GM12878 (cell line): ENCODE measurements around the gene C19orf33. TPM values are rescaled to one million over a fixed set of nuclear protein-coding genes. Genes with fewer than 3 reads are reported as not detected.

Source experiments
- ATAC-seq: fragments of 200-7000 bp; cut with Tn5 transposase; 3 replicates; pipeline ENCODE4 v1.9.1; 2020; ENCODE audit warnings: mild to moderate bottlenecking, moderate library complexity
- BruUV-seq: library from RNA; stranded (reverse); fragments of 400-500 nt; replicated peaks from 2 replicates; lab custom pipeline; 2021; lab: Mats Ljungman, UMichigan
- CTCF ChIA-PET: fragments of 300-600 bp; sonication (Branson Sonifier 250); formaldehyde crosslinking; extraction: SDS; loops from one replicate; lab custom pipeline; 2021; ENCODE audit warnings: inconsistent platforms; lab: Yijun Ruan, JAX
- POLR2A ChIA-PET: fragments of 350-600 bp; formaldehyde crosslinking; extraction: SDS; loops from one replicate; lab custom pipeline; 2021; ENCODE audit warnings: inconsistent platforms; lab: Charles Lee
- RAD21 ChIA-PET: fragments of 300-600 bp; sonication (Branson Sonifier 250); formaldehyde crosslinking; loops from one replicate; lab custom pipeline; 2023; ENCODE audit warnings: antibody characterized with exemption; ENCODE audit not compliant: unreplicated experiment; lab: Charles Lee
- SMC1A ChIA-PET: fragments of 300-600 bp; sonication (Branson Sonifier 250); formaldehyde crosslinking; loops from one replicate; lab custom pipeline; 2023; ENCODE audit not compliant: unreplicated experiment, uncharacterized antibody; lab: Charles Lee
- DNase-seq: peaks from one replicate; pipeline ENCODE4 v3.0.0-alpha.2; 2011; ENCODE audit warnings: low read depth, low spot score
- FAIRE-seq: peaks from 3 replicates; lab custom pipeline; 2011; peaks lifted over from hg19 to GRCh38; lab: Jason Lieb, UNC
- H2AFZ ChIP-seq: 2 replicates; pipeline ENCODE4 v1.6.0; 2011; ENCODE audit warnings: low read depth, low read length, control low read depth; ENCODE audit not compliant: control insufficient read depth
- H3K27ac ChIP-seq: 2 replicates; pipeline ENCODE4 v1.5.1; 2011; ENCODE audit warnings: control low read depth; ENCODE audit not compliant: control insufficient read depth, insufficient read depth
- H3K27me3 ChIP-seq, 2 experiments: replicated peaks in 1 of 2; 2 replicates each; pipeline versions ENCODE4 v1.6.0 to v1.6.1; 2011; ENCODE audit warnings: low read length in 1 of 2; ENCODE audit not compliant: control insufficient read depth in 2 of 2, insufficient read depth in 2 of 2
- H3K36me3 ChIP-seq, 2 experiments: 2 replicates each; pipeline ENCODE4 v1.5.1; 2011; ENCODE audit warnings: low read length in 1 of 2; ENCODE audit not compliant: control insufficient read depth in 2 of 2, insufficient read depth in 2 of 2
- H3K4me1 ChIP-seq: 2 replicates; pipeline ENCODE4 v1.6.1; 2011; ENCODE audit warnings: mild to moderate bottlenecking, low read length, moderate library complexity, mixed read lengths; ENCODE audit not compliant: control insufficient read depth, insufficient read depth
- H3K4me2 ChIP-seq: 2 replicates; pipeline ENCODE4 v1.6.0; 2011; ENCODE audit warnings: control low read depth; ENCODE audit not compliant: control insufficient read depth, insufficient read depth
- H3K4me3 ChIP-seq: fragments of 200-600 bp; sonication (generic); 2 replicates; pipeline ENCODE4 v1.5.1; 2016
- H3K79me2 ChIP-seq: 2 replicates; pipeline ENCODE4 v1.6.0; 2011; ENCODE audit warnings: low read length; ENCODE audit not compliant: control insufficient read depth, insufficient read depth
- H3K9ac ChIP-seq: 2 replicates; pipeline ENCODE4 v1.8.0; 2011; ENCODE audit warnings: low read length, control low read depth, mixed read lengths; ENCODE audit not compliant: control insufficient read depth, insufficient read depth
- H3K9me3 ChIP-seq: replicated peaks from 3 replicates; pipeline ENCODE4 v1.5.1; 2011; ENCODE audit warnings: mild to moderate bottlenecking, low read length; ENCODE audit not compliant: control insufficient read depth, insufficient read depth
- H4K20me1 ChIP-seq: 2 replicates; pipeline ENCODE4 v1.6.0; 2011; ENCODE audit not compliant: control insufficient read depth, insufficient read depth
- GABPA ChIP-seq: IDR thresholded peaks from 2 replicates; pipeline ENCODE4 v1.6.1; 2014; ENCODE audit warnings: antibody characterized with exemption, low read depth, mild to moderate bottlenecking, inconsistent platforms
- MTA2 ChIP-seq: fragments of 450-650 bp; IDR thresholded peaks from 2 replicates; pipeline ENCODE4 v1.6.1; 2016; ENCODE audit warnings: low read depth, mild to moderate bottlenecking, moderate library complexity
- WGBS: methylation state at CpG from one replicate; pipeline ENCODE4 v1.1.6; 2016; ENCODE audit warnings: low lambda C conversion rate; ENCODE audit not compliant: insufficient replicate concordance, insufficient coverage; ENCODE audit errors: missing lambda C conversion rate; 5-methylcytosine and 5-hydroxymethylcytosine counted together
- in situ Hi-C: fragments of 300-500 bp; cut with MboI; formaldehyde crosslinking; loops from 9 replicates; pipeline ENCODE4 v1.14.3; 2018; ENCODE audit warnings: mixed read lengths
- intact Hi-C: fragments of 100-400 bp; cut with micrococcal nuclease; formaldehyde crosslinking; loops from one replicate; pipeline ENCODE4 v1.14.2; 2022; ENCODE audit not compliant: unreplicated experiment
- polyA plus RNA-seq, 11 experiments: library from polyadenylated mRNA; depleted of rRNA in 4 of 11; unstranded in 6 of 11; stranded (reverse) in 5 of 11; fragments of >200 nt; fragmentation: Nextera tagmentation in 4 of 11; fragmentation: Illumina TruSeq in 1 of 11; extraction: Ambion mirVana in 4 of 11; extraction: Trizol in 1 of 11; gene quantifications; 1 replicate in 1 of 11; 2 replicates in 10 of 11; pipeline versions ENCODE4 v1.2.1 to v1.2.3, GENCODE V29; 2011 to 2016; ENCODE audit warnings: inconsistent platforms in 2 of 11, missing spikeins in 2 of 11, low read depth in 1 of 11
- total RNA-seq, 4 experiments: library from RNA; depleted of rRNA in 3 of 4; stranded (reverse); fragments of >200 nt in 3 of 4; fragmentation: Illumina TruSeq in 1 of 4; extraction: Trizol in 1 of 4; gene quantifications; 2 replicates each; pipeline versions ENCODE4 v1.2.1 to v1.2.3, GENCODE V29; 2013 to 2021
- TF ChIP-seq, protein P1 (sequence below): fragments of 150-350 bp; IDR thresholded peaks from 2 replicates; pipeline ENCODE4 v1.6.1; 2016; ENCODE audit warnings: low read depth, low read length
- TF ChIP-seq, protein P2 (sequence below): fragments of 450-650 bp; IDR thresholded peaks from 2 replicates; pipeline ENCODE4 v1.6.1; 2016; ENCODE audit warnings: mild to moderate bottlenecking
- TF ChIP-seq, protein P3 (sequence below): IDR thresholded peaks from 2 replicates; pipeline ENCODE4 v1.6.1; 2011; ENCODE audit warnings: borderline replicate concordance, low read depth, mild to moderate bottlenecking, moderate library complexity, low read length; ENCODE audit not compliant: insufficient read depth, poor library complexity, severe bottlenecking

Gene C19orf33
- total and polyA plus RNA-seq, 10 of the 15 experiments (the other 5 are each of a cell fraction or from before 2014, with no cell fraction given), result 0.28 to 0.45 TPM; not detected in 8

DNA sequence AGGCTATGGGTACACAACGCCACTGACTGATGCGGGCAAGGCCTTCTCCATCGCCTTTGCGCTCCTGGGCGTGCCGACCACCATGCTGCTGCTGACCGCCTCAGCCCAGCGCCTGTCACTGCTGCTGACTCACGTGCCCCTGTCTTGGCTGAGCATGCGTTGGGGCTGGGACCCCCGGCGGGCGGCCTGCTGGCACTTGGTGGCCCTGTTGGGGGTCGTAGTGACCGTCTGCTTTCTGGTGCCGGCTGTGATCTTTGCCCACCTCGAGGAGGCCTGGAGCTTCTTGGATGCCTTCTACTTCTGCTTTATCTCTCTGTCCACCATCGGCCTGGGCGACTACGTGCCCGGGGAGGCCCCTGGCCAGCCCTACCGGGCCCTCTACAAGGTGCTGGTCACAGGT lies 22.5 kb downstream of the C19orf33 start:
- in situ Hi-C loops (no loop called here), intact Hi-C loops (no loop called here)
- Histone ChIP-seq H3K27ac (no peak overlapping the region), H4K20me1 (no peaks in the 10 kb centered on the region), H3K4me2 (no peak overlapping the region), H2AFZ (no peak overlapping the region), H3K4me3 (no peak overlapping the region), H3K79me2 (no peaks in the 10 kb centered on the region), H3K27me3 (no peaks in the 10 kb centered on the region; a peak in 1 of 4 replicates), H3K9me3 (no peaks in the 10 kb centered on the region), H3K9ac (no peak overlapping the region), H3K36me3 (no peaks in the 10 kb centered on the region; a peak in 1 of 4 replicates), H3K4me1 (no peaks in the 10 kb centered on the region)
- ChIA-PET POLR2A (no interaction called here), CTCF (no interaction called here), SMC1A (no interaction called here), RAD21 (no interaction called here)
- 73% methylated on average over 22 of the region's 22 CpGs for WGBS
- DNase-seq, result no peak
- BruUV-seq, result no TSS peak
- TF ChIP-seq, protein P1, sequence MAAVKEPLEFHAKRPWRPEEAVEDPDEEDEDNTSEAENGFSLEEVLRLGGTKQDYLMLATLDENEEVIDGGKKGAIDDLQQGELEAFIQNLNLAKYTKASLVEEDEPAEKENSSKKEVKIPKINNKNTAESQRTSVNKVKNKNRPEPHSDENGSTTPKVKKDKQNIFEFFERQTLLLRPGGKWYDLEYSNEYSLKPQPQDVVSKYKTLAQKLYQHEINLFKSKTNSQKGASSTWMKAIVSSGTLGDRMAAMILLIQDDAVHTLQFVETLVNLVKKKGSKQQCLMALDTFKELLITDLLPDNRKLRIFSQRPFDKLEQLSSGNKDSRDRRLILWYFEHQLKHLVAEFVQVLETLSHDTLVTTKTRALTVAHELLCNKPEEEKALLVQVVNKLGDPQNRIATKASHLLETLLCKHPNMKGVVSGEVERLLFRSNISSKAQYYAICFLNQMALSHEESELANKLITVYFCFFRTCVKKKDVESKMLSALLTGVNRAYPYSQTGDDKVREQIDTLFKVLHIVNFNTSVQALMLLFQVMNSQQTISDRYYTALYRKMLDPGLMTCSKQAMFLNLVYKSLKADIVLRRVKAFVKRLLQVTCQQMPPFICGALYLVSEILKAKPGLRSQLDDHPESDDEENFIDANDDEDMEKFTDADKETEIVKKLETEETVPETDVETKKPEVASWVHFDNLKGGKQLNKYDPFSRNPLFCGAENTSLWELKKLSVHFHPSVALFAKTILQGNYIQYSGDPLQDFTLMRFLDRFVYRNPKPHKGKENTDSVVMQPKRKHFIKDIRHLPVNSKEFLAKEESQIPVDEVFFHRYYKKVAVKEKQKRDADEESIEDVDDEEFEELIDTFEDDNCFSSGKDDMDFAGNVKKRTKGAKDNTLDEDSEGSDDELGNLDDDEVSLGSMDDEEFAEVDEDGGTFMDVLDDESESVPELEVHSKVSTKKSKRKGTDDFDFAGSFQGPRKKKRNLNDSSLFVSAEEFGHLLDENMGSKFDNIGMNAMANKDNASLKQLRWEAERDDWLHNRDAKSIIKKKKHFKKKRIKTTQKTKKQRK, result no peak
- TF ChIP-seq MTA2 (no peak), GABPA (no peak)
- TF ChIP-seq, protein P2, sequence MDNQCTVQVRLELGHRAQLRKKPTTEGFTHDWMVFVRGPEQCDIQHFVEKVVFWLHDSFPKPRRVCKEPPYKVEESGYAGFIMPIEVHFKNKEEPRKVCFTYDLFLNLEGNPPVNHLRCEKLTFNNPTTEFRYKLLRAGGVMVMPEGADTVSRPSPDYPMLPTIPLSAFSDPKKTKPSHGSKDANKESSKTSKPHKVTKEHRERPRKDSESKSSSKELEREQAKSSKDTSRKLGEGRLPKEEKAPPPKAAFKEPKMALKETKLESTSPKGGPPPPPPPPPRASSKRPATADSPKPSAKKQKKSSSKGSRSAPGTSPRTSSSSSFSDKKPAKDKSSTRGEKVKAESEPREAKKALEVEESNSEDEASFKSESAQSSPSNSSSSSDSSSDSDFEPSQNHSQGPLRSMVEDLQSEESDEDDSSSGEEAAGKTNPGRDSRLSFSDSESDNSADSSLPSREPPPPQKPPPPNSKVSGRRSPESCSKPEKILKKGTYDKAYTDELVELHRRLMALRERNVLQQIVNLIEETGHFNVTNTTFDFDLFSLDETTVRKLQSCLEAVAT, result no peak
- TF ChIP-seq, protein P3, sequence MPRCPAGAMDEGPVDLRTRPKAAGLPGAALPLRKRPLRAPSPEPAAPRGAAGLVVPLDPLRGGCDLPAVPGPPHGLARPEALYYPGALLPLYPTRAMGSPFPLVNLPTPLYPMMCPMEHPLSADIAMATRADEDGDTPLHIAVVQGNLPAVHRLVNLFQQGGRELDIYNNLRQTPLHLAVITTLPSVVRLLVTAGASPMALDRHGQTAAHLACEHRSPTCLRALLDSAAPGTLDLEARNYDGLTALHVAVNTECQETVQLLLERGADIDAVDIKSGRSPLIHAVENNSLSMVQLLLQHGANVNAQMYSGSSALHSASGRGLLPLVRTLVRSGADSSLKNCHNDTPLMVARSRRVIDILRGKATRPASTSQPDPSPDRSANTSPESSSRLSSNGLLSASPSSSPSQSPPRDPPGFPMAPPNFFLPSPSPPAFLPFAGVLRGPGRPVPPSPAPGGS, result no peak
- no peak for ATAC-seq
- FAIRE-seq, result no peak
